NCI-H187 treated with DMSO at 0.1 percent for 48 hours (cell line): ENCODE measurements around the gene SSBP3.
"Not testable (repeated sequence)": the region's sequence is repeated elsewhere in the genome, so short reads cannot be mapped to it uniquely, and the experiment has no call there.

Experiments
- DNase-seq: peaks from one replicate; lab custom pipeline; 2025; lab: John Stamatoyannopoulos, UW

The SSBP3 gene

DNA sequence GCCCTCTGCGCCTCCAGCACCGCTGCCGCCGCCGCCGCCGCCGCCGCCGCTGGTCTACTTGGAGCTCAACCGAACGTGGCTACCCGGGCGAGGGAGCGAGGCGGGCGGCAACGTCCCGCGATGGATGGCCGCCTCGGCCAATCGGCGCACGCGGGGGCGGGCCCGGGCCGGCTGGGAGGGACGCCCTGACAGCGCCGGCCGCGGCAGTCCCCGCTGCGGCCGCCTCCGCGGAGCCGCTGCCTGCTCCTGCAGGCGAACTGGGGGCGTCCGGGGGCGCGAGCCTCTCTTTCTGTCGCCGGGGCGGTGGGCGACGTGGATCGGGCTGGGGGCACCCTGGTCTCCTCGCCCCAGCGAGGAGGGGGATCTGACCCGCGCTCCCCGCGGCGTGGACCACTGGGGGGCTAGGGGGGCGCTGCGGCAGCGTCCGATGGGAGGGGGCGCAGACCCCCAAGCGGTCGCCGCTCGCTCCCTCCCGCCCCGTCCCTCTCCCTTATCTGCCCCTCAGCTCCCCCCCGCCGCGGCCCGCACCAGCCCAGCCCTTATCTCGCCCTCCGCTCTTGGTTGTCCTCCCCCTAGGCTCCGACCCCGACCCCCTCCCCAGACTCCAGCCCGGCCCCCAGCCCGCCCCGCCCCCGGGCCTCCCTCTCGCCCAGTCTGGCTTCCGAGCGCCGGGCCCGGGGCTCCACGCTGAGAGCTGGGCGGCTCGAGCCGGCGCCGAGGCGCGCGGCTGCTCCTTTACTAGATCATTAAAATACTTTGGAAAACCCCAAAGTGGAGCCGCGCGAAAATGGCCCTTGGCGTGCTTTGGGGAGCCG, at the start of gene SSBP3:
TSS of gene SSBP3 (minus strand) at position 56 of the 815 bp plus-strand sequence.
- peak; percentile 22 for DNase-seq

DNA sequence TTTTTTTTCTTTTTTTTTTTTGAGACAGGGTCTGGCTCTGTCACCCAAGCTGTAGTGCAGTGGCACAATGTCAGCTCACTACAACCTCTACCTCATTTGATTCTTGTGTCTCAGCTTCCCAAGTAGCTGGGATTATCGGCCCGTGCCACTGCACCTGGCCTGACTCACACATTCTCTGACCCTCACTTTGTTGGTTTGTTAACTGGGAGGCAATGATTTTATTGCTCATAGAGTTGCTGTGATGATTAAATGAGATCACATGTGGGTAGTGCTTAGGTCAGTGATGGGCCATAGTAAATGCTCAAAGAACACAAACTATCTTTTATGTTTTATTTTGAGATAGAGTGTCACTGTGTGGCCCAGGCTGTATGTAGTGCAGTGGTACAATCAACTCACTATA, 47.3 kb upstream of the SSBP3 start:
- no peak for DNase-seq

DNA sequence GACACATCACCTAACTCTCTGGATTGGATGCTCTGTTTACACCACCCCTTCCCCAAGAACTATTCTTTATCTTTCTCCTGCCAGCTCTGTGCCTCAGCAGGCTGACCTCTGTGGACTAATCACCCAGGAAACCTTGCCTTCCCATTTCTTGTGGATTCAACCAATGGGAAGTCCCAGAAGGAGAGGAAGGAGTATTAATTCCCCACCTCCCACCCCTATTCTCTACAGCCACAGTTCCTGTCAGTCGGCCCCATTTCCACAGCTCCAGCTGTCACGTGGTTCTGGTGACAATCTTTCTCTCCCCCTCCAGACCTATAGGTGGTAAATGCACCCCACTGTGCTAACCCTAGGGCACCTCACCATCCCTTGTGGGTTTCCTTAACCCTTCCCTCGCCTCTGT, 46.8 kb upstream of the SSBP3 start:
- DNase-seq: no peak

DNA sequence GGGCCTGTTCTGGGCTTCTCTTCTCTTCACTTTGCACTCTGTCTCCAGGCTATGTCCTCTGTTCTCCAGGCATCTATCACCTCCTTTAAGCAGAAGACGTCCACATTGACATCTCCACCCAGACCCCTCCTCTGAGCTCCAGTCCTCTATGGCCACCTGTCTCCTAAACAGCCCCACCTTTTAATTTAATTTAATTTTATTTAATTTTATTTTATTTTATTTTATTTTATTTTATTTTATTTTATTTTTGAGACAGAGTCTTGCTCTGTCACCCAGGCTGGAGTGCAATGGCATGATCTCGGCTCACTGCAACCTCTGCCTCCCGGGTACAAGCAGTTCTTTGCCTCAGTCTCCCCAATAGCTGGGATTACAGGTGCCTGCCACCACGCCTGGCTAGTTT, 43.2 kb upstream of the SSBP3 start:
- not testable (repeated sequence) for DNase-seq

DNA sequence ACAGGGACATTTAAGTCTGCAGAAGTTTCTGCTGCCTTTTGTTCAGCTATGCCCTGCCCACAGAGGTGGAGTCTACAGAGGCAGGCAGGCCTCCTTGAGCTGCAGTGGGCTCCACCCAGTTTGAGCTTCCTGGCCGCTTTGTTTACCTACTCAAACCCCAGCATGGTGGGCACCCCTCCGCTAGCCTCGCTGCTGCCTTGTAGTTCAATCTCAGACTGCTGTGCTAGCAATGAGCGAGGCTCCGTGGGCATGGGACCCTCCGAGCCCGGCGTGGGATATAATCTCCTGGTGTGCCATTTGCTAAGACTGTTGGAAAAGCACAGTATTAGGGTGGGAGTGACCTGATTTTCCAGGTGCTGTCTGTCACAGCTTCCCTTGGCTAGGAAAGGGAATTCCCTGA, 42.6 kb upstream of the SSBP3 start:
- DNase-seq: not testable (repeated sequence)

GRCh38 chr1:54447081-54447480, 40.9 kb upstream of the SSBP3 start:
- not testable (repeated sequence) for DNase-seq

GRCh38 chr1:54442185-54442584, 36.0 kb upstream of the SSBP3 start:
- DNase-seq: no peak

- DNase-seq: no peak
Observed at GRCh38 chr1:54439550-54440223, 33.5 kb upstream of the SSBP3 start.

DNA sequence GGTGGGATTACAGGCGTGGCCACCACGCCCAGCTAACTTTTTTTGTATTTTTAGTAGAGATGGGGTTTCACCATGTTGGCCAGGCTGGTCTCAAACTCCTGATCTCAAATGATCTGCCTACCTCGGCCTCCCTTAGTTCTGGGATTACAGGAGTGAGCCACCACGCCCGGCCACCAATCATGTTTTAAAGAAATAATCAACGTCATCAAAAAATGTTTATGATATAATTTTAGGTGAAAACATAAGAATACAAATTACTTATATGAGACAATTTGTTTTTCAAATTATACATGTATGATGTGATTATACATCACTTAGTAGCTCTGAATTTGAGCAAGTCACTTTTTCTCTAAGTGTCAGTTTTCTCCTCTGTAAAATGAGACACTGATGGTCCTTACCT, 31.6 kb upstream of the SSBP3 start:
- no peak for DNase-seq

- no peak for DNase-seq
Observed at GRCh38 chr1:54436826-54437225, 30.6 kb upstream of the SSBP3 start.

- DNase-seq: no peak
Observed at GRCh38 chr1:54429838-54430237, 23.6 kb upstream of the SSBP3 start.

- DNase-seq: no peak
Observed at GRCh38 chr1:54428837-54429518, 22.8 kb upstream of the SSBP3 start.

DNA sequence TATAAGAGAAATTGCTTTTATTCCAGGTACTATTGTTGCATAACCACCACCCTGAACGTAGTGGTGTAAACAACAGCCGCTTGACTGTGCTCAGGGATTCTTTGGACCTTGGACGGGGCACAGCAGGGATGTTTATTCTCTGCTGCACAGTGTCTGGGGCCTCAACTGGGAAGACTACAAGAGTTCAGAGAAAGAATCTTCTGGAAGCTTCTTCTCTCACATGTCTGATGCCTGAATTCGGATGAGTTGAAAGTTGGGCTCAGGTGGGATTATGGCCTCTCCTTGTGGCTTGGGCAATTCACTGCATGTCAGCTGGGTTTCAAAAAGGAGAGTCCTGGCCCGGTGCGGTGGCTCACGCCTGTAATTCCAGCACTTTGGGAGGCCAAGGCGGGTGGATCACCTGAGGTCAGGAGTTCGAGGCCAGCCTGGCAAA, 19.0 kb upstream of the SSBP3 start:
- DNase-seq: no peak

DNA sequence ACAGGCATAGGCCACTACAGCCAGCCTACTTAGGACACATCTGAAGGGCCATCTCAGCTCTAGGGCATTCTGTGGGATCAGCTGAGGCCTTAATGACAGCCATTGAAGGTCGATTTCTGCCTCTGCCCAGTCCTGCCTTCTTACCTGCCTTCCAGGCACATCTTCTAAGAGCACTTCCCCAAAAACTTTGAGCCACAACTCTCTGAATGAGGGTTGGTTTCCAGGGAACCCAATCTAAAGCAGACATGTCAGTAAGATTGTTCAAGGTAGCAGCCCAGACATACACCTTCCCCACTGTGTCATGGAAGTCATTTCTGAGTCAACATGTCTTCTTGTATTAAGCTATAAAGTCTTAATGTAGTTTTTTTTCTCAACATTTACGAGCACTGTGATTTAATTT, 18.2 kb upstream of the SSBP3 start:
- no peak for DNase-seq

DNA sequence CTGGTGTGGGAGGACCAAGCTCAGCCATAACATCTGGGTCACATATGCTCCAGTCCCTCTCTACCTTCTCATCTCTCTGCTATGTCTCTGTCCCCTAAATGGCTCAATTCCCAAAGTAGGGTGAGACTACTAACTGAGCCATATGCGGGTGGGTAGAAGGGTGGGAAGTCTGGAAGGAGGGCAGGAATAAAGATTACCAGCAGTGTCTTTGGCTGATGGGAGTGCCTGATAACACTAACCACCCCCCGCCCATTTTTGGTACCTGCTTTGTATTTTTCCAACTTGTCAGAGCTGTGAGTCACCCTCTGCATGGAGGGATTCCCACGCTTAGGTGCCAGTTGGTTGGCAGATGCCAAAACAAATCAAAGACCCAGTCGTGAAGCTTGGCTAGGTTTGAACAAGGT, 14.9 kb upstream of the SSBP3 start:
- no peak for DNase-seq

DNA sequence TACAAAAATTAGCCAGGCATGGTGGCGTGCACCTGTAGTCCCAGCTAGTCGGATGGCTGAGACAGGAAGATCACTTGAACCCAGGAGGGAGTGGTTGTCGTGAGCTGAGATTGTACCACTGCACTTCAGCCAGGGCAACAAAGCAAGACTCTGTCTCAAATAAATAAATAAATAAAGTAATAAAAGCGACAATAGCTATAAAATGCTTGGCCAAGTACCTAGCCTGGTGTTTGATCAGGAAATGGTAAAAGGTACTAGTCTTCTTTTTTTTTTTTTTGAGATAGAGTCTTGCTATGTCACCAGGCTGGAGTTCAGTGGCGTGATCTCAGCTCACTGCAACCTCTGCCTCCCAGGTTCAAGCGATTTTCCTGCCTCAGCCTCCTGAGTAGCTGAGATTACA, 12.4 kb upstream of the SSBP3 start:
- DNase-seq: not testable (repeated sequence)

DNA sequence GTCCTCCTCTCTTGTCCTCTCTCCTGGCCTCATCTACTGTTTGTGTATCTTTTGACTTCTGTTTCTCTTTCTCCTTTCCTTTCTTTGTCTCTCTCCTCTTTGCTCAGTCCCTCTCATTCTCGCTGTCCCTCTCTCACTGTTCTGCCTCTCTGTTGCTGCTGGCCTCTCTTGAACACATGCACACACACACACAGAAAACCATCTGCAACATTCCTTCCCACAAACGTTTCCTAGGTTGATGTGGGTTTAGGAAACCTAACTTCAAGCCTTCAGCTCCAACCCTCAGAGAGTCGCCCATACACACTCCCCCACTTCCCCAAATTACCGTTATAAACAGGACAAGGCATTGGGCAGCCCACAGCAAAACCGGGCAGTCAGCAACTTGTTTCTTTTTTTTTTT, 10.9 kb upstream of the SSBP3 start:
- DNase-seq: no peak

- no peak for DNase-seq
Observed at GRCh38 chr1:54416435-54416834, 10.2 kb upstream of the SSBP3 start.

- DNase-seq: no peak
Observed at GRCh38 chr1:54415991-54416390, 9.8 kb upstream of the SSBP3 start.

- DNase-seq: no peak
Observed at GRCh38 chr1:54415533-54415932, 9.3 kb upstream of the SSBP3 start.

GRCh38 chr1:54413732-54414131, 7.5 kb upstream of the SSBP3 start:
- DNase-seq: no peak

DNA sequence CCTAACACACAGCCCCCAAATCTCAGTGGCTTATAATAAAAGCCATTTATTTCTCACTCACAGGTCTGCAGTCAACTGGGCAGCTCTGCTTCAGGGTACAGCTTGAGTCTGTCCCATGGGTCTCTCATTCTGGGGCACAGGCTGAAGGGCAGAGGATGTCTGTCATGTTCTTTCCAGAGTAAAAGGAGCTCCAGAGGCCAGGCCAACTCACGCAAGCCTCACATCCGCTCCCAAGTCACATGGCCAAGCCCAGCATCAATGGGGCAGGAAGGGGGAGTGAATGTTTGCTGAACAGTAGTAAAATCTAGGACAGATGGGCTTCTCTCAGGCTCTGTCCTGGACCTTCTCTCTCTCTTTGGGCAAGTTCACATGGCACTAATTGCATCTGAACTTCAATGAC, 7.1 kb upstream of the SSBP3 start:
- DNase-seq: no peak

DNA sequence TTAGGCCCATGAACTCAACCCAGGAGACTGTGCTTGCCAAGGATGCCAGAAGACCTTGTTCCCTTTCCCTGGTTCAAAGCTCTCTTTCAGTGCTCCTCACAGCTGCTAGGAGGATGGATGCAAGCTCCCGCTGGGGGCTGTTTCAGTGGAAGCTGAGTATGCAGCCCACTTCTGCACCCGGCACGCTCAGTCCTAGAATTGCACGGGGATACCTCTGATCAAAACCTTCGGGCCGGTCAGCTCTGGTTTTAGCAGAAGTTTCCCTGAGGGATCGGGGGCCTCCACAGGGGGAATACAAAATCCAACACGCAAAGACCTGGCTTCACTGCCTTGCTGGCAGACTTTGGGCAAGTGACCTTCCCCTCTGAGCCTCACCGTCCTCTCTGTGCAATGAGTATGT, 4.2 kb upstream of the SSBP3 start:
- no peak for DNase-seq
